ENCODE measurements around the gene IGFN1.

DNA sequence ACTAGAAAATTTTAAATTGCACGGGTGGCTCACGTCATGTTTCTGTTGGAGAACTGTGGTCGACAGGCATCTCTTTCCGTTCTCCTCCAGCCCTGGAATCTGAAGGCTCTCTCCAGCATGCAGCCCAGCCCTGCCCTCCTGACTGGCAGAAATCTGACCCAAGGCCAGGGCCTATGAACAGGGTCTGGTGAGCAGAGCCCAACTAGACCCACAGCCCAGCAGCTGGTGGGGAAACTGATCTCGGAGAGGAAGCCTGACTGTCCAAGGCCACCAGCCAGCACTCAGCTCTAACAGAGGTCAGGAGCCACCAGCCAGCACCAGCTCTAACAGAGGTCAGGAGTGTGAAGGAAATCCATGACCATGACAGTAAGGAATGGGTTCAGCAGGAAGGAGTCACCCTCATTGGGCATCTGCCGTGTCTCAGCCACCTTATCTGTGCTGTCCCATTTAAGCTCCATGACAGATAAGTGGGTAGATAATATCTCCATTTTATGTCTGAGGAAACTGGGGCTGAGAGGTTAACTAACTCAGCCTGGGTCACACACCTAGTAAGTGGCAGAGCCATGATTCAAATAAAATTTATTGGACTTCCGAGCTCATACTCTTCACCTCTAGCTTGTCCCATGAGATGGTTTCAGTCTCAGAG is 72.5 kb downstream of the IGFN1 start:
- TF ChIP-seq, protein P1, sequence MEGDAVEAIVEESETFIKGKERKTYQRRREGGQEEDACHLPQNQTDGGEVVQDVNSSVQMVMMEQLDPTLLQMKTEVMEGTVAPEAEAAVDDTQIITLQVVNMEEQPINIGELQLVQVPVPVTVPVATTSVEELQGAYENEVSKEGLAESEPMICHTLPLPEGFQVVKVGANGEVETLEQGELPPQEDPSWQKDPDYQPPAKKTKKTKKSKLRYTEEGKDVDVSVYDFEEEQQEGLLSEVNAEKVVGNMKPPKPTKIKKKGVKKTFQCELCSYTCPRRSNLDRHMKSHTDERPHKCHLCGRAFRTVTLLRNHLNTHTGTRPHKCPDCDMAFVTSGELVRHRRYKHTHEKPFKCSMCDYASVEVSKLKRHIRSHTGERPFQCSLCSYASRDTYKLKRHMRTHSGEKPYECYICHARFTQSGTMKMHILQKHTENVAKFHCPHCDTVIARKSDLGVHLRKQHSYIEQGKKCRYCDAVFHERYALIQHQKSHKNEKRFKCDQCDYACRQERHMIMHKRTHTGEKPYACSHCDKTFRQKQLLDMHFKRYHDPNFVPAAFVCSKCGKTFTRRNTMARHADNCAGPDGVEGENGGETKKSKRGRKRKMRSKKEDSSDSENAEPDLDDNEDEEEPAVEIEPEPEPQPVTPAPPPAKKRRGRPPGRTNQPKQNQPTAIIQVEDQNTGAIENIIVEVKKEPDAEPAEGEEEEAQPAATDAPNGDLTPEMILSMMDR (conservative IDR thresholded peaks at IDR 0.05): no peak
- TF ChIP-seq EZH2 (IDR thresholded peaks at IDR 0.05; ENCODE audit: low read depth): no peak
